WTC11 (cell line): ENCODE results near the gene MAP3K1. TPM values are rescaled to one million over a fixed set of nuclear protein-coding genes. Genes with fewer than 3 reads are reported as not detected.

Experiments used
- ATAC-seq: fragments of 200-7000 bp; cut with Tn5 transposase; 2 replicates; pipeline ENCODE4 v1.10.0; 2021; ENCODE audit warnings: mild to moderate bottlenecking, moderate library complexity
- CTCF ChIA-PET: fragments of 300-600 bp; sonication (Branson Sonifier 250); formaldehyde crosslinking; loops from one replicate; lab custom pipeline; 2021; ENCODE audit warnings: antibody characterized with exemption; lab: Charles Lee
- POLR2A ChIA-PET: fragments of 350-600 bp; sonication (Branson Sonifier 250); formaldehyde crosslinking; loops from one replicate; lab custom pipeline; 2021; ENCODE audit warnings: antibody characterized with exemption; lab: Charles Lee
- DNase-seq: peaks from one replicate; pipeline ENCODE4 v3.0.0; 2021; ENCODE audit warnings: low spot score
- H3K27ac Mint-ChIP-seq: 2 replicates; pipeline ENCODE4 v1.8.0; 2021; ENCODE audit warnings: mixed read lengths
- H3K27me3 Mint-ChIP-seq: 2 replicates; pipeline ENCODE4 v1.8.0; 2021; ENCODE audit warnings: low read depth, mild to moderate bottlenecking, moderate library complexity, mixed read lengths
- H3K36me3 Mint-ChIP-seq: 2 replicates; pipeline ENCODE4 v1.8.0; 2021; ENCODE audit warnings: mixed read lengths
- H3K4me1 Mint-ChIP-seq: 2 replicates; pipeline ENCODE4 v1.8.0; 2022; ENCODE audit warnings: mixed read lengths
- H3K4me3 Mint-ChIP-seq: 2 replicates; pipeline ENCODE4 v1.8.0; 2021; ENCODE audit warnings: mild to moderate bottlenecking, moderate library complexity, mixed read lengths
- H3K9me3 Mint-ChIP-seq: 2 replicates; pipeline ENCODE4 v1.8.0; 2021; ENCODE audit warnings: mixed read lengths
- AFF4 ChIP-seq: sonication (generic); formaldehyde crosslinking; IDR thresholded peaks from 2 replicates; pipeline ENCODE4 v1.8.1; 2023; ENCODE audit warnings: mild to moderate bottlenecking, missing genetic modification reagents, borderline replicate concordance
- FOXK1 ChIP-seq: sonication (generic); formaldehyde crosslinking; IDR thresholded peaks from 2 replicates; pipeline ENCODE4 v1.8.0; 2022; ENCODE audit warnings: mild to moderate bottlenecking, moderate library complexity, missing genetic modification reagents
- FOXP1 ChIP-seq: sonication (generic); formaldehyde crosslinking; IDR thresholded peaks from 2 replicates; pipeline ENCODE4 v1.8.0; 2022; ENCODE audit warnings: missing genetic modification reagents, mild to moderate bottlenecking, moderate library complexity, borderline replicate concordance
- NFATC4 ChIP-seq: fragments of 250-450 bp; sonication (Bioruptor Pico); IDR thresholded peaks from 2 replicates; pipeline ENCODE4 v1.9.0; 2021; ENCODE audit warnings: mild to moderate bottlenecking
- RELA ChIP-seq: sonication (generic); formaldehyde crosslinking; IDR thresholded peaks from 2 replicates; pipeline ENCODE4 v1.8.1; 2022; ENCODE audit warnings: missing genetic modification reagents, mild to moderate bottlenecking, borderline replicate concordance
- RORB ChIP-seq: fragments of 250-450 bp; sonication (Bioruptor Pico); IDR thresholded peaks from 2 replicates; pipeline ENCODE4 v1.9.0; 2021; ENCODE audit warnings: mild to moderate bottlenecking
- SMAD4 ChIP-seq: sonication (generic); formaldehyde crosslinking; IDR thresholded peaks from 2 replicates; pipeline ENCODE4 v1.8.0; 2022; ENCODE audit warnings: mild to moderate bottlenecking, missing genetic modification reagents
- SP1 ChIP-seq: sonication (generic); formaldehyde crosslinking; conservative IDR thresholded peaks from 2 replicates; pipeline ENCODE4 v1.8.1; 2022; ENCODE audit warnings: missing genetic modification reagents
- TEAD1 ChIP-seq: sonication (generic); formaldehyde crosslinking; IDR thresholded peaks from 2 replicates; pipeline ENCODE4 v1.8.0; 2022; ENCODE audit warnings: mild to moderate bottlenecking, missing genetic modification reagents
- ZBTB21 ChIP-seq: sonication (generic); formaldehyde crosslinking; IDR thresholded peaks from 2 replicates; pipeline ENCODE4 v1.8.1; 2023; ENCODE audit warnings: mild to moderate bottlenecking, missing genetic modification reagents, borderline replicate concordance
- ZNF138 ChIP-seq: sonication (generic); formaldehyde crosslinking; conservative IDR thresholded peaks from 2 replicates; pipeline ENCODE4 v1.8.1; 2022; ENCODE audit warnings: mild to moderate bottlenecking, moderate library complexity, missing genetic modification reagents
- ZNF423 ChIP-seq: fragments of 250-450 bp; sonication (Bioruptor Pico); IDR thresholded peaks from 2 replicates; pipeline ENCODE4 v2.1.2; 2022; ENCODE audit warnings: mild to moderate bottlenecking, moderate library complexity
- ZNF512 ChIP-seq: sonication (generic); formaldehyde crosslinking; IDR thresholded peaks from 2 replicates; pipeline ENCODE4 v1.8.1; 2022; ENCODE audit warnings: missing genetic modification reagents, borderline replicate concordance
- total RNA-seq: library from RNA; stranded (reverse); gene quantifications from 3 replicates; pipeline ENCODE4 v1.2.3, GENCODE V29; 2021
- TF ChIP-seq, protein P1 (sequence below): sonication (generic); formaldehyde crosslinking; IDR thresholded peaks from 2 replicates; pipeline ENCODE4 v1.8.1; 2022; ENCODE audit warnings: mild to moderate bottlenecking, missing genetic modification reagents, moderate library complexity, borderline replicate concordance
- TF ChIP-seq, protein P2 (sequence below): fragments of 250-450 bp; sonication (Bioruptor Pico); IDR thresholded peaks from 2 replicates; pipeline ENCODE4 v1.8.0; 2021; ENCODE audit warnings: mild to moderate bottlenecking

Gene MAP3K1
- total RNA-seq, 1 experiment from 2014 or later: 16.3 TPM

GRCh38 chr5:56810826-56811225 lies 4.5 kb upstream of the MAP3K1 start (continued):
- no peak for TF ChIP-seq ZNF512 (CRISPR knock-in tag)
- no peak for TF ChIP-seq SMAD4 (CRISPR knock-in tag)
- TF ChIP-seq FOXK1: no peak
- TF ChIP-seq NFATC4 (CRISPR knock-in tag): no peak

DNA sequence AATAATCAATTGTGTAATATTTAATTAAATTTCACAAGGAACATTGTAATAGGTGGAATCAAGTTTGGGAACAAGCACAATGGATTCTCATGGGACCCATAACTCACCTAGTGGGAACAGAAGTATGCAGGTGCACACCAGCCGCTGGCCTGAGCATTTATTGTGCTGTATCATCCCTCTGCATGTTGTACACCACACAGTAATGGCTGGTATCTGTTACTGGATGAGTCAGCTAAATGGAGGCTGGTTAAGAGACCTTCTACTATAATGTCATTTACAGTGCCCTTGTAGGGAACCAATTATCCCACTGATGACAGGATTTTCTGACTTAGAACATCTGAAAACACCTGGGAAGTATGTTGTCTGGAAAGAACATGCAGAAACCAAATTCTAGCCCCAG lies 3.2 kb upstream of the MAP3K1 start:
- DNase-seq: no peak
- Mint-ChIP-seq H3K36me3 (no peaks in the 10 kb centered on the region), H3K27me3 (peaks cover 14% of the 10 kb centered on the region), H3K27ac (no peak overlapping the region), H3K9me3 (no peaks in the 10 kb centered on the region), H3K4me1 (peaks cover 20% of the 10 kb centered on the region), H3K4me3 (no peak overlapping the region)
- ChIA-PET POLR2A (no interaction called here), CTCF (no interaction called here)
- TF ChIP-seq NFATC4 (CRISPR knock-in tag) (no peak), RORB (CRISPR knock-in tag) (no peak), RELA (CRISPR knock-in tag) (no peak)
- TF ChIP-seq, protein P1, sequence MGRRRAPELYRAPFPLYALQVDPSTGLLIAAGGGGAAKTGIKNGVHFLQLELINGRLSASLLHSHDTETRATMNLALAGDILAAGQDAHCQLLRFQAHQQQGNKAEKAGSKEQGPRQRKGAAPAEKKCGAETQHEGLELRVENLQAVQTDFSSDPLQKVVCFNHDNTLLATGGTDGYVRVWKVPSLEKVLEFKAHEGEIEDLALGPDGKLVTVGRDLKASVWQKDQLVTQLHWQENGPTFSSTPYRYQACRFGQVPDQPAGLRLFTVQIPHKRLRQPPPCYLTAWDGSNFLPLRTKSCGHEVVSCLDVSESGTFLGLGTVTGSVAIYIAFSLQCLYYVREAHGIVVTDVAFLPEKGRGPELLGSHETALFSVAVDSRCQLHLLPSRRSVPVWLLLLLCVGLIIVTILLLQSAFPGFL (CRISPR knock-in tag): no peak
- ATAC-seq: no peak

- H3K36me3 Mint-ChIP-seq: no peaks in the 10 kb centered on the region
- ATAC-seq: no peak
- no peaks in the 10 kb centered on the region for H3K9me3 Mint-ChIP-seq
- POLR2A ChIA-PET: no interaction called here
- DNase-seq: no peak
- H3K27ac Mint-ChIP-seq: no peak overlapping the region
- H3K27me3 Mint-ChIP-seq: peaks cover 14% of the 10 kb centered on the region
- peak overlapping the region; percentile 93 for H3K4me3 Mint-ChIP-seq
- peaks cover 29% of the 10 kb centered on the region for H3K4me1 Mint-ChIP-seq
- TF ChIP-seq SP1 (CRISPR knock-in tag) (no peak), ZNF512 (CRISPR knock-in tag) (no peak), ZBTB21 (CRISPR knock-in tag) (no peak), AFF4 (CRISPR knock-in tag) (no peak), ZNF138 (CRISPR knock-in tag) (no peak), TEAD1 (CRISPR knock-in tag) (no peak), ZNF423 (CRISPR knock-in tag) (no peak), FOXP1 (CRISPR knock-in tag) (no peak)
- TF ChIP-seq, protein P2, sequence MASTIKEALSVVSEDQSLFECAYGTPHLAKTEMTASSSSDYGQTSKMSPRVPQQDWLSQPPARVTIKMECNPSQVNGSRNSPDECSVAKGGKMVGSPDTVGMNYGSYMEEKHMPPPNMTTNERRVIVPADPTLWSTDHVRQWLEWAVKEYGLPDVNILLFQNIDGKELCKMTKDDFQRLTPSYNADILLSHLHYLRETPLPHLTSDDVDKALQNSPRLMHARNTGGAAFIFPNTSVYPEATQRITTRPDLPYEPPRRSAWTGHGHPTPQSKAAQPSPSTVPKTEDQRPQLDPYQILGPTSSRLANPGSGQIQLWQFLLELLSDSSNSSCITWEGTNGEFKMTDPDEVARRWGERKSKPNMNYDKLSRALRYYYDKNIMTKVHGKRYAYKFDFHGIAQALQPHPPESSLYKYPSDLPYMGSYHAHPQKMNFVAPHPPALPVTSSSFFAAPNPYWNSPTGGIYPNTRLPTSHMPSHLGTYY (CRISPR knock-in tag): no peak
- CTCF ChIA-PET: interaction anchor here (1.3 to 1.4 kb wide), 2 partner anchors 14 to 25 kb away, joined by 3 read pairs; no protein-coding TSS in a partner anchor
These were observed 2.0 kb upstream of the MAP3K1 start for GRCh38 chr5:56813302-56813701.
